Activated T-cell treated with anti-CD3 and anti-CD28 coated beads, Interleukin-2, amount 50 U/mL, for 1 hour (primary cell): ENCODE results near the gene DCAF5.
"Not testable (repeated sequence)": the region's sequence is repeated elsewhere in the genome, so short reads cannot be mapped to it uniquely, and the experiment has no call there.

Experiments used
- DNase-seq: peaks from one replicate; pipeline ENCODE4 v3.0.0-alpha.2; 2020

Gene DCAF5

DNA sequence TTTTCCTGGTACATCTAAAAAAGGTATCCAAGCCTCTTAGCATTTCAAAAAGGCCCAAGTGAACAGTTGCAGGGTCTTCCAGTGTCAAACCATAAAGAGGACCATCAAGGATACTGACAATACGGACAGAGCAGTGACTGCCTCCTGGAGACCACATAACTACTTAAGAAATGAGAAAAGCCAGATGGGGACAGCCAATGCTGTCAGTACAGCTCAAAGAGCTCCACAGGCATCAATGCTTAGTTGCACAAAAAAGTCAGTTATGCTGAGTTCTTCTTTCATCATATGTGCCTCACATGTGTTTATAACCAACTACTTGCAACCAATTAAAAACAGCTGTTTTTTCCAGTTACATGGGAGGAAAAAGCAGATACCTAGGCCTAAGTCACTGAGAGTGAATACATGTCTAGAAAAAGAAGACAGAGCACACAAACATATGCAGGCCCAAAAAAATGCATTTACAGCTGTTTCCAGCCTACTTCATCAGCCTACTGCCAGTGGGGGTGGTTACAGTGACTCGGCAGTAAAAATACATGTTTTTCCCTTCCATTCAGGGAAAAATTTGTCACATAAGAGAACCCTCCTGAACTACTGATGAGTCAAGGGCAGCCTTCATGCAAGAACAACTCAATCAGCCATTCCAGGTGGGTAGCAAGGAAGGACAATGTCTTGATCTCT is 84.0 kb downstream of the DCAF5 start:
- no peak for DNase-seq

DNA sequence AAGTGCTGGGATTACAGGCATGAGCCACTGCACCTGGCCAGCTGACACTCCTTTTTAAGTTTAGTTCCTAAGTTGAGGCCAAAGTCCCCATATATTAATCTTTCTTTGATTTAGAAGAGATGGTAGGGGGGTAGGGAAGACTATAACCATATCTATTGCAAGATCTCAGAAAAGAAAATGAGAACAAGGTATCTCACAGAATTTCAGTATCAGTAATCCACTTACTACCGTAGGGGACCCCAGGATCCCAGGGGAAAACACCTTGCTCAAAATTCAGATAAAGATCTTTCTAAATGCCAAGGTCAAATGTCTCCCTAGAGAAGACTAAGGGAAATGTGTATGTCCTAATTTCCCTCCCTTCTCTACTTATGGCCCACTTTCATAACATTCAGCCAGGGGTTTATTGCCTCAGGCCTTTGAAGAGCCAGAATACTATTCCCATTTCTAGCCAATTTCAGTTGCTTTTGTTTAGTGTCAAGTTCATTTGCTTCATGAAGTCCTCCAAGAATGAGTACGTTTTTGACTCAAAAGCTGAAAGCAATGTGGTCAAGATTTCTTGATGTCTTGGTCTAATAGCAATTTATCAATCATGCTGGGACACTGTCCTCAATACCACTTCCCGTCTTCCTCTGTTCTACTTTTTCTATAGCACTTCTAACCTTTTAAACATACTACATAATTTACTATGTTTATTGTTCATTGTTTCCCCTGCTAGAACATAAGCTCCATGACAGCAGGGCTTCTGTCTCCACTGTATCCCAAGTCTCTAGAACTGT is 86.3 kb downstream of the DCAF5 start:
- DNase-seq: no peak

DNA sequence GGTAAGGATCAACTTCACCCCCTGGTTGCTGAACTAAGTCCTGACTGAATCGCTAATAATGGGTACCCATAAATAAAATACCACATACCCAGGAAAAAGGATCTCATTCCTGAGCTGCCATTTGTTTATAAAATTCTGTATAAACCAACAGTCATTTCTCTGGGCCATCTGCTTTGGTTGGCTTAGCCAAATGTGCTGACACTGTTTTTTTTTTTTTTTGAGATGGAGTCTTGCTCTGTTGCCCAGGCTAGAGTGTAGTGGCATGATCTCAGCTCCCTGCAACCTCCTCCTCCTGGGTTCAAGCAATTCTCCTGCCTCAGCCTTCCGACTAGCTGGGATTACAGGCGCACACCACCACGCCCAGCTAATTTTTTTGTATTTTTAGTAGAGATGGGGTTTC is 87.0 kb downstream of the DCAF5 start:
- not testable (repeated sequence) for DNase-seq

DNA sequence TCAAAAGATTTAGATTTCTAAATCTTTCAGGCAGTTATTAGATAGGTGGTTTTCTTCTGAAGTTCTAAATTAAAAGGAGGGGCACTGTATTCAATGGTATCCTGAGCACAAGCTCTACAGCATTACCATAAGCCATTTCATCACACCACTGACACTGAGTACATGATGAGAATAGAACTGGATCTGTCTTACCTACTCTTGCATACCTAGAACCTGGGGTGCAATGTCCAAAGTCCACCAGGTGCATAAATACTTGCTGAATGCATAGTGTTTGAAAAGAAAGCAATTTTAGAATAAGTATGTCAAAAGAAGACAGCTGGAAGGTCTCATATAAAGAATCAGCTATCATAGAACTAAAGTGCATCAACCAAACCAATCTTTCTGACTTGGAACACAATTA is 88.3 kb downstream of the DCAF5 start:
- no peak for DNase-seq

DNA sequence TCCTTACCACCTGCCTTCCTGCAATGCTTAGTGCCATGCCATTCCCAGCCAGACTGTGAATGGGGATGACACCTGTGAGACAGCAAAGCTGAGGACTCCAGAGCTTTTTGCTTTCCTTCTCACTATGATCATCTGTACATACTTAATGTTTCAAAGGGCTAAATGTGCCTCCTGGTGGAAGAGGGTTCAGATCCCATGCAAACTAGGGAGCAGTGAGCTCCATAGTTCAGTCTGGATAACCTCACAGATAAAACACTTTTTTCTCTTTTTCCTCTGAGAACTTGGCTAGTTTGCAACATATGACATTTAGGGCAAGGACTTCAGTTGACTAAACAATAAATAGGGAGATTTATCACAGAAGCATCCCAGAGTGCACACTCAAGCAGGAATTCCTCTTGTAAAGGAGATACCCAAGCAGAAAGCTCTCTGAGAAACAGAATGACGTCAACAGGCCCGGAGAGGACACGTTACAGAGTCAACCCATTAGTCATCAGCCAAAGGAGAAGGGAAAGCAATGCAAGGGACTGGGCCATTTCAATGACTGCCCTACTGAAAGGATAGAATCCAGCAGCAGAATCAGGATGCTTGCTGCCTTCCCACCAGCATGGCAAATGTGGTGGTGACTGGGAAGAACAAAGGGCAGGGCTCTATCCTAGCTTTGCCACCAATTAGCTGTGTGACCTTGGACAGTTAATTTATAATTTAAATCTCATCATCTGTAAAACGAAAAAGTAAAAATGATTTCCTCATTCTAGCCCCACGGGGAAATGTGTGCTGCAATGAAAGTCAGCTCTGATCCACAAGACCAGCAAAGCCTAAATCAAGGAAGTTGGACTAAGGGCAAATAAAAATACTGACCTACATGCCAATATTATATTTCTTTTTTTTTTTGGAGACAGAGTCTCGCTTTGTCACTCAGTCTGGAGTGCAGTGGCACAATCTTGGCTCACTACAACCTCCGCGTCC is 93.0 kb downstream of the DCAF5 start:
- DNase-seq: no peak

DNA sequence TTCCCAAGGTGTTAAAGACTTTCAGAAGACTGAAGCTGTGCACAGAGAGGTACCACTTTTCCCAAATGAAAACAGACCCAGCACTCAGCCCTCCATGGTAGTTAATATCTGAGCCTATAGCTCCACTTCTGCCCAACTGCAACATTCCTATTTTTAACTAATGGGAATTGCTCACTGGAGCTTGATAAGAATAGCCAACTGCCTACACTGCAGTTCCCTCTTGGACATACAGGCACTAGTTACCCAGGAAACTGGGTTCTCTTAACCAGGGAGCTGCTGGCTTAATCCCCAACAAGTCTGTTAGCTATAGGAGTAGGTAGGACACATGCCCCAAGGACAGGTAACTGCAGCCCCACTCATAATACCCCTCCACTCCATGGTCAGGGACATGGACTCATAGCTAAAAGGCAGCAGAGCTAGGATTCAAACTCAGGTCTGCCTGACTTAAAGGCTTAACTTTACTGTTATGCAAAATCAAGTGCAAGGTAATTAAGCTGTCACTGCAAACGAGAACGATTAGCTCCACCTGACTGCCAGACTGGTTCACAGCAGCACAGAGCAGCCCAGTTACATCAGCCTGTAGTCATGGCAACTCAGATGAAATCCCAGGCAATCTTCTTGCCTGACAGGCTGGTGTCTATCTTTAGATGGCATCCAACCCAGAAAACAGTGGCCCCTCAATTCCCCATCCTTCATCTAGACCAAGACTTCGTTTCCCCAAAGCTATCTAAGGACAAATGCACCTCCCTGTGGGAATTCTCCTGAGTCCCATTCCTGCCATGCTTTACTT is 96.7 kb downstream of the DCAF5 start:
- no peak for DNase-seq

DNA sequence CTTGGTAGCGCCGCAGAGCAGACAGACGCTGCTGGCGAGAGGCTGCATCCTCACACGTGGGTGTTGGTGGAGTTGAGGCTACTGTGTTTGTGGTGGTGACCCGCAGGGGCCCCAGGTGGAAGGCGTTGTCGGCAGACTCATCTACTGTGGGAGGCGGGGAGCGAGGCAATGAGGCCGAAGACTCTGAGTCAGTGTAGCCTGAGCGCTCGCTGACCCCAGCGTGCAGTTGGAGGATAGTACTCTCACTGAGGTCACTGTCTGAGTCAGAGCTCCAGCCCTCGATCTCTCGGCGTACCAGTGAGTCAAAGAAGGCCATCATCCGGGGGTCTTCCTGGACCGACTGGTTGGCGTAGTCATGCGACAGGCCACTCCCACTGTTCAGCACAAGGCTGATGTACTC is 97.8 kb downstream of the DCAF5 start:
- DNase-seq: no peak

DNA sequence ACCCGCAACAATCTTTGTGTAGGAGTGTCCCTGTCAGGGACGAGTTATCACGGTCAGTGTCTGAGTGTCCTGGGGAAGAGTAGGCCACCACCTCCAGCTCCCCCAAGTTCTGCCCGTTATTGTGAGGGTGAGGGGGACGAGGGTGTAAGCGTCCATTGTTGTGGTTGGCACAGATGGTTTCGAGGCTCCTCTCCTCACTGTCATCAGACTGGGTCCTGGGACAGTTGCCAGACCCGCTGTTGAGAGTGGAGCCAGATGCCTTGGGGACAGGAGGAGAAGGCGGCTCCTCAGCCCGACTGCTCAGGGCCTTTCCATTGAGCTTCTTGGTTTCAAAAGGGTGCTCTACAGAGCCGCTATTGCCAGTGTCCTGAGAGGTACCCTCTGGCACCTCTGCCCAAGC is 98.9 kb downstream of the DCAF5 start:
- DNase-seq: no peak

DNA sequence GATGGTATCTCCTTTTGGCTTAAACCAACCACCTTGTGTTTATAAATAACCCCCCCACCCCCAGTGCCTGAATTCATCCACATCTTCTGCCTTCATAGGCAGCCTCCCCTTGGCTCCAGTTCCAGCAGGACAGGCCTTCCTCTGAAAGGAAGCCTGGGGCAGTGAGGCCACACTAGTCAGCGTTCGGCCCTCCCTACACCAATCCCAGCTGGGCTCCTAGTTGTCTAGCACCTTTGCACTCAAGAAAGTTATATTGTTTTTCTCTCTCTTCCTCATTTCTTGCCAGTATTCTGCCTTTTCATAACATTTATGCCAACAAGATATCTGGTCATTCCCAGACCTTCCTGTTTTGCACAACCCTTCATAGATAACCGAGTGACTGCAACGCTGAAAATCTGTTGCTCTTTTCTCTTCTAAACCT is 100.7 kb downstream of the DCAF5 start:
- DNase-seq: no peak

DNA sequence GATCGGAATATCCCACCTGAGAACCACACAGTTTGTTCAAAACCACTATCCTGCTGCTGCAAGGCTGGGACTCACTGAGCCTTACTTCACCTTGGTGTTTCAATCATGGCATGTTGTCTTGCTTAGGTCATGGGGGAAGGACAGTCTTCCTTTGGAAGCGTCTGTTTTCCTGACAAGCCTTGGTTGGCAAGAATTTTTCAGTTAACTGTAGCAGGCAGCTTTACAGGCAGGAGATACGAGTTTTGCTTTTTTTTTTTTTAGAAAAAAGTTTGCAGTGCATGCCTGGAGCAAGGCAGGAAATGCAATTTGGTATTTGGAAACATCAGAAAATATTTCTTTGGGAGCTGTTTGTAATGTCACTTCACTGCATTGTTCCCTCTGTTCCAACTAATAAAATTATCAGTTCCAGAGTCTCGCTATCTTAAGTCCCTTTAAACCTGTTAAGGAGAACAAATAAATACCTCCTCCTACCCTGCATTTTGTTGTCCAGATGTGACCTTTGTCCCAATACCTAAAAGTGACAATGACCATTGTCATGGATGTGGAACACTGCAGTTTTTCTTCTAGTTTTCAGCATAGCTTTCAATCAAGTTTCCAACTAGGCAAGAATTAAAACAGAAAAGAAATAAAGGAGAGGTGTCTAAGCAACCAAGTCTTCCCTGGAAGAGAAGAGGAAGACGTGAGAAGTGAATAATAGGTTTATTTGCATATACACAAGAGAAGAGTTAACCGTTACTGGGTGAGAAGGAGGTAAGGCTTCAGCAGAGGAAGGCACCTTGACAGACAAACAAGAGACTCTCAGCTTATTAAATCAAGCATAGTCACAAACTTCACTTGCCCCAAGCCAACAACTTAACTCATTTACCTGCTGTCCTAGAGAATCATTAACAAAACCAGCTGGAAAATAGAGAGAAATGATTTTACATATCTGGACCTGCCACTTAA is 102.4 kb downstream of the DCAF5 start:
- no peak for DNase-seq

DNA sequence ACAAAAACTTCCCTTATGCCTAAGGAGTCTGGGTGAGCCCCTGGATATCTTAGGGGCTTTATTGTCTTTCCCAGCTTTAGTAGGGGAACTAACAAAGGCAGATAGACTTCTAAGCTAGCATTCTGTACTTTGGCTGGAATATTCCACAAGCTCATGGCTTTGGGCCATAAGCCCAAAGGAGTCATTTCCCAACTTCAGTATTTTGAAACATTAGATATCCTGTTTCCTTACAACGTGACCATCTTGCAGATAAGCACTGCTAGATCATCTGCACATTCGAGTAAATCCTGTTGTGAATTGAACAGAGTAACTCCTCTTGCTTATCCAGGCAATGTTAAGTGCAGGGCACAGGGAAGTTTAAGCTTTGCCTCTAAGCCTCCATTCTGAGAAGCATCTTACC is 103.2 kb downstream of the DCAF5 start:
- DNase-seq: no peak

DNA sequence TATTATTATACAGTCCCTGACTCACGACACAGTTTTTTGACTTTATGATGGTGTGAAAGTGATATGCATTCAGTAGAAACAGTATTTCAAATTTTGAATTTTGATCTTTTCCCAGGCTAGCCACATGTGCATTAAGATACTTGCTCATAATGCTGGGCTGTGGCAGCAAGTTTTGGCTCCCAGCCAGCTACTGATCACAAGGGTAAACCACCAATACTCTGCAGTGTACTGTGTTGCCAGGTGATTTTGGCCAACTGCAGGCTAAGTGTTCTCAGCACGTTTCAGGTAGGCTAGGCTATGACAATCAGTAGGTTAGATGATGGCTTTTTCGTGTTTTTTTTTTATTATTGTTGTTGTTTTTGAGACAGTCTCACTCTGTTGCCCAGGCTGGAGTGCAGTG is 104.5 kb downstream of the DCAF5 start:
- no peak for DNase-seq

DNA sequence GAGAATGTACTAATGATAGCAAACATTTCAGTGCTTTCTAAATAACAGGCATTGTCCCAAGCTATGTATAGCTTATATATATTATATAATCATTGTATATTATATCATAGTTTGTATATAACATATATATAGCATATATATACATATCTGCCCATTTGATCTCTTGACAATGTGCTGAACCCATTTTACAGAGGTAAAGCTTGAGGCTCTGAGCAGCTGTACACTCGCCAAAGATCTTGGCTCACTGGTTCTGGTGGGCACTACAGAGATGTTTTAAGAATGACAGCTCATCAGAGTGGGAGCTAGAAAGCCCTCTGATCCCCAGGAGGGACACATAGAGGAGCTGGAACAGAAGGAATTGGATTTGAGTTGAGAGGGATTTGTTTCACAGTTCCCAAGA is 105.7 kb downstream of the DCAF5 start:
- no peak for DNase-seq

DNA sequence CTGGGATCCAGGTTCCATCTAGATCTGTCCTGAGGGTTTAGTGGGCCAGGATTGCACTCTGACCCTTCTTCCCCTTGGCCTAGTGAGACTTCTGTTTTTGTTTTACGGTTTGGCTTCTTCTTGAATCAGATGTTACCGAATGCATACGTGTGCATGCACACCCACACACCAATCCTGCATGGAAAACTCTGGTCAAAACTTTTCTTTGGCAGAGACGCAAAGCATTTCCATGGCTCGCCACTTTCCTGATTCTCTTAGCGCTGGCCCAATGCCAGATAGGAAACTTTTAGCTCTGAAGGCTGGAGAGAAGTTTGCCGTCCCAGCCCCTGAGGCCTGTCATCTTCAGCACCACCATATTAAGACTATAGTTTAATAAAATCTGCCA is 106.5 kb downstream of the DCAF5 start:
- no peak for DNase-seq

DNA sequence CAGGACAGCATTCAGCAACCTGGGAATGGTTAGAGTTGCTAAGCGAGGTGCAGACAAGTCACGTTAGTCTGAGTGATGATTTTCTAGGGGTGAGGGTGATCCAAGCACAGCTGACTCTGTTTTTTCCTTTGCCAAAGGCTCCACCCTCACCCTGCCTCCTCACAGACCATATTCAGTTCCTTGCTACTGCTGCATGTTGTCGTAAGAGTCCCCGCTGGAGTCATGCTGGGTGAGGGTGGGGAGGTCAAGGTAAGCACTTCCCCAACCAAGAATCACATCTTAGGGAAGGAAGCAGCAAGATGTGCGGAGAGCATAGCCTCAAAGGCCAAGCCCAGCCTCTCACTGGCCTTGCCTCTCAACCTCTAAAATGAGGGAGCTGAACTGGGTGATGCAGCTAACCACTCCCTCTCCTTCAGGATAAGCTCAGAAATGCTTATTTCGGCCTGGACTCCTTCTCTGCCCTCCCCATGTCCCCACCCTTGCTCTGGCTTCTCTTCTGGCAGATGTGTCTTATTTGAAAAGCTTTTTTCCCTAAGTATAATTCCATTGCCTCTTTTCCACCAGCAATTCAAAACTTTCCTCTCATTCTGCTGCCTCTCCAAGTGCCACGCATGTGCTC is 107.0 kb downstream of the DCAF5 start:
- no peak for DNase-seq

DNA sequence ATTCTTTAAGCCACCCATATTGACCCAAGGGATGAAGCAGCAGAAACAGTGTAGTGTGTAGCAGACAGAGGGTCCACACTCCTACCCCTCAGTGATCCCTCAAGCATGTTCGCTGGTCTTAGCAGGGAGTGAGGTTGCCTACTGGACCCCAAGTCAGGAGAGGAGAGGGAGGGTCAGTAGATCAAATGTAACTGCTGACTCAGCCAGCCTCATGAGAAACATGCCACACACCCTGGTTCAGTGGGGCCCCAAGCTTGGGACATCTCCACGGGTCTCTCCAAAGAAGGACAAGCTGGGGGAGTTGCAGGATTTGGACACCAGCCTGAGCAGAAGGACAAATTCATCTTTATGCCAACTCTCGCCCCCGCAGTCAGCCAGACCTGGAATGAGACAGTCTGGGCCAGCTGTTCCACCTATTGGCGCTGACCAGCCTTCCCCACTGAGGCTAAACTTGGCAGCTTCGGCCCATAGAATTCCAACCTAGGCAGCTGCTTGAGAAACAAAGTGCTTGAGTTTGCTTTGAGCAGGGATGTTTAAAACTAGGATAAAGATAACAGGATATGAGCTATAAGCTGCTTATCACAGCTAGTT is 107.9 kb downstream of the DCAF5 start:
- DNase-seq: no peak

DNA sequence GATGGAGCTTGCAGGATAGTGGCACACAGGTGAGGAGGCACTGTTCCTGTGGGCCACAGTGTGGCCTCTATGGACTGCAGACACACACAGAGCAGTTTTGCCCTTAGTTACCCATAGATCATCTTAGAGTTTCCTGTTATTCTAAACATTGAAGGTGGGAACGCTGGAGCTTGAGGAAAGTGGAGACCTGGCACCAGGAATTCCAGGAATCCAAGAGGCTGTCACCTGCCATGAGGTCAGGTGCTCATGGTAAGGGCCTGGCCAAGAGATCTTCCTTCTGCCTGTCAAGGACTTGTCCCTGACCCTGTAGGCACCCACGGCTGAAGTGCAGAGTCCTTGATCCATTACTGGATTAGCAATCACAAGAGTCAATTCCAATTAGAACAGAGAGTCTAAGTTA is 108.6 kb downstream of the DCAF5 start:
- DNase-seq: no peak

DNA sequence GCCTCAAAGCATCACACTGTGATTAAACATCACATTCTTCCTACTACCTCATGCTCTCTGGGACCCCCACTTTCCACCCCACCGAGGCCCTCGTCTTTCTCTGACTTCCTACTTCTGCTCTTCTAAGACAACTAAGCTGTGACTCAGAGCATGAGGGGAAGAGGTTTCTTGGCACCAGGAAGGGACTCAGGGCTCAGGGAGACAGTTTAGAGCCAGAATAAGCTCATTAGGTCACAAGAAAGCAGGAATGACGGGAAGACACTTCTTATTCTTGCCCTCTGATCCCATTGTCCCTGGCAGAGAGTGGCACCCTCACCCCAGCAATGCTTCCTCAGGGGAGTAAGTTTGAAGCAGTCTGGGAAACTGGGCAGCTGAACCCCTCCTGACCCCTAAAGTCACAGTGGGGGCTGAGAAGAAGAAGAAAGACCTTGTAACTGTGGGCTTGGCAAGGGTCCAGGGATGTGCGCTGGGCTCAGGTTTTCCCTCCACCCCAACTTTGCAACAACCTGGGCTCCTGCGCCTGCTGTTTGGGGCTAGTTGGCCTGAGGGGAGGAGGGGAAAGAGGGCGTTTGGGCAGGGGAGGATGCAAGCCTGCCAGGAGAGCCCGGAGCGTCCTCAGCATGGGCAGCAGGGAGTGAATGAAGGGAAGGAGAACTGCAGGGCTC is 109.2 kb downstream of the DCAF5 start:
- no peak for DNase-seq

DNA sequence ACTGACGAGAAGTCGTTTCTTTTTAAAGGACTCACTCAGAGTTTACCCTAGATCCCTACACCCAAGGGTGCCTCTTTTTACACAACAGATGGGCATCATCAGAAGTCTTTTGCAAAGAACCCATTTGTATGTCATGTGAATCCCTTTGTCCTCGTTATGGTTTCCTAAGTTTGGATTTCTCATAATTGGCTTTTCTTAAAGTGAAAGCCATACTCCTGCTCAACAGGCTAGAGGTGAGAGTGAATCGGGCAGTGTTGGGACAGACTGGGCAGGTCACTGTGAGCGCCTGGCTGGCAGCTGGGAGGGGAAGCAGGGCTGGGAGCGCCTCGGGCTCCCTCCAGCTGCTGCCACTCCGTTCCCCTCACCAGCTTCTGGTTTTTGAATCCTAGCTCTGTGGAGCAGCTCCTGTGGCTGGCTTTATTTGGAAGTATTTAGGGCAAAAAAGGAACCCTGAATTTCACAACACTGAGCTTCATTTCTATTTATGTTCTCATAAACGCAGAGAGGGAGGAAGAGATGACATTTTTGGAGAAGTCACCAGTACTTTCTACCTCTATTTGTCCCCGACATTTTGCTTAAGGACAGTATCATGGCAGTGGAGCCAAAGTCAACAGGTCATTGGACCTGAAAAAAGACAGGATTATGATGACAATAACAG is 110.0 kb downstream of the DCAF5 start:
- no peak for DNase-seq

DNA sequence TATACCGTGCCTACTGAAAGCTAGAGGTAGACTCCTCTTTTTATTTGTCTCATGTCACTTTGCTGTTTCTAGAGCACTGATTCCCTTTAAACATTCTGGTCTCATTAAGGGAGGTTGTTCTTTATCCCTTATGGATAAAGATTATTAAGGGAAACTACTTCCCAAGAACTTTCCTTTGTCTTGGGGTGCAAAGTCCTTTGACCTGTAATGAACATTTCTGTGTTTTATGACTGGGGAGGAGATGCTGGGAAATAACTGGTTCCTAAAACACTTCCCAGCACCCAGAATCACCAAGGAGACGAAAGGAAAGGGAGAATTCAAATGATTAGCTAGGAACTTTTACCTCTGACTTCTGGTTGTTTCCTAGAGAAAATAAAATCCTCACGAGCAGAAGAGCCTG is 110.6 kb downstream of the DCAF5 start:
- no peak for DNase-seq
